NCI-H526 treated with DMSO at 0.1 percent for 48 hours (cell line): Measurements from ENCODE around the gene MAPK8IP1.

ENCODE experiments used
- DNase-seq: peaks from one replicate; lab custom pipeline; 2025; lab: John Stamatoyannopoulos, UW

MAPK8IP1 gene

DNA sequence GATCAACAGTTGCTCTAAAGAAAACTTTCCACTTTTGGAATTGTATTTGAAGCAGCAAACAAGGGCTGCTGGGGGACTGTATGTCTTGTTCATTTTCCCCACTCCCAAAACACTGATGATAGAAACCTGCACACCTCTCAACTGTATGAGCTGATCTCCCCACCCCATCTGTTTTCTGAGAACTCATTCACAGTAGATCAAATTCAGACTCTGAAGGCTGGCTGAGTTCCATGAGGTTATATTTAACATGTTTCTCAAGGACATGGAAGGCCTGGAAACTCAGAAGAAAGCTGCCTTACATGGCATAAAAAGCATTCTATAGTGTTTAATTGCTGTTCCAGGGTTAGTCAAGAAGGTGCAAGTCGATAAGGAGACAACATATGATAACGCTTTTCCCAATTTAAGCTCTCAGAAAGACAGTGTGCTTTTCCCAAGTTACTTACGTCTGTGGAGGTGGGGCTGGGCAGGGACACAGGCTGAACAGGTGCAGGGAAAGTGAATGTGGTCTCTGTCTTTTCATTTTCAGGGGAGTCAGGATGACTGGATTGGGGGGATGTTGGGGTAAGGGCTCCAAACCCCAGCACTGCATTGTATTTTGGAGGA, 60.0 kb downstream of the MAPK8IP1 start:
- DNase-seq = no peak

- no peak for DNase-seq
Measured at GRCh38 chr11:45947885-45948284, 62.4 kb downstream of the MAPK8IP1 start.

GRCh38 chr11:45948356-45948755, 62.9 kb downstream of the MAPK8IP1 start:
- no peak for DNase-seq

GRCh38 chr11:45949992-45950407, 64.5 kb downstream of the MAPK8IP1 start:
- DNase-seq = no peak
